ENCODE measurements around the gene FBXO10.
A peak's percentile ranks its signal among the peaks of the same experiment; 100 is the strongest.
"Not testable (repeated sequence)": the region's sequence is repeated elsewhere in the genome, so short reads cannot be mapped to it uniquely, and the experiment has no call there.

FBXO10 gene

DNA sequence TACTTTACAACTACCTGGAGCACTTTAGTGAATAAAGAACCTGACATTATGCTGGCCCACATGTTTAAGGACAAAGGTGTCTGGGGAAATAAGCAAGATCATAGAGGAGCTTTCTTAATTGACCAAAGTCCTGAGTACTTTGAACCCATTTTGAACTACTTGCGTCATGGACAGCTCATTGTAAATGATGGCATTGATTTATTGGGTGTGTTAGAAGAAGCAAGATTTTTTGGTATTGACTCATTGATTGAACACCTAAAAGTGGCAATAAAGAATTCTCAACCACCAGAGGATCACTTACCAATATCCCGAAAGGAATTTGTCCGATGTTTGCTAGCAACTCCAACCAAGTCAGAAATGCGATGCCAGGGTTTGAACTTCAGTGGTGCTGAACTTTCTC lies 98.7 kb downstream of the FBXO10 start:
- not testable (repeated sequence) for DNase-seq

DNA sequence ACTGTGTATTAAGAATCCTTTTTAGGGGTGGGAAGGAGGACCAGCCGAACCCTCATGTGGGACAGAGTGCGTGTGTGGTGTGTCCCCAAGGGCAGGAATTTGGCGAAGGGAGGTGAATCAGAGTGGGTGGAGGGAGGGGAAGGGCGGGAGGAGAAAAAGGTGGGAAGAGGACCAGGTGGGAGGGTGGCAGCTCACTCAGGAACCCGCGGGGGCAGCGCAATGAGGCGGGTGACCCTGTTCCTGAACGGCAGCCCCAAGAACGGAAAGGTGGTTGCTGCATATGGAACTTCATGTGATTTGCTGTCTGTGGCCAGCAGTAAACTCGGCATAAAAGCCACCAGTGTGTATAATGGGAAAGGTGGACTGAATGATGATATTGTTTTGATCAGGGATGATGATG lies 99.2 kb downstream of the FBXO10 start:
- no peak for DNase-seq

DNA sequence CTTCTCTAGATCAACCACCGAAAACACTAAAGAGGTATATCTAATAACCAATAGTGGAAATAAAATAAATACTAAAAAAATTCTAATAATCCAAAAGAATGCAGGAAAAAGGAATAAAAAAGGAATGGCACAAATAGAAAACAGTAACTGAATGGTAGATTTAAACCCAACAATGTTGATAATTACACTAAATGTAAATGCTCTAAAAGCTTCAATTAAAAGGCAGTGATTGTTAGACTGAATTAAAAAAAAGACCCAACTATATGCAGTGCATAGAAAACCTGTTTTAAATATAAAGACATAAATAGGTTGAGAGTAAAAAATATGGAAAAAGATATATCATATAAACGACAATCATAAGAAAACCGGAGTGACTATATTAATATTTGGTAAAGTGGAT lies 101.7 kb downstream of the FBXO10 start:
- no peak for DNase-seq

DNA sequence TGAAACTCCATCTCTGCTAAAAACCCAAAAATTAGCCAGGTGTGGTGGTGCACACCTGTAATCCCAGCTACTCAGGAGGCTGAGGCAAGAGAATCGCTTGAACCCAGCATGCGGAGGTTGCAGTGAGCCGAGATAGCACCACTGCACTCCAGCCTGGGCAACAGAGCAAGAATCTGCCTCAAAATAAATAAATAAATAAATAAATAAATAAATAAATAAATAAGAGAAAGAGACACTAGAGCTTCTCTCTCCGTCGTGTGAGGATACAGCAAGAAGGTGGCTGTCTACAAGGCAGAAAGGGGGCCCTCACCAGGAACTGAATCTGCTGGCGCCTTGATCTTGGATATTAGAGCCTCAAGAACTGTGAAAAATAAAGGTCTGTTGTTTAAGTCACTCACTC lies 102.2 kb downstream of the FBXO10 start:
- not testable (repeated sequence) for DNase-seq

DNA sequence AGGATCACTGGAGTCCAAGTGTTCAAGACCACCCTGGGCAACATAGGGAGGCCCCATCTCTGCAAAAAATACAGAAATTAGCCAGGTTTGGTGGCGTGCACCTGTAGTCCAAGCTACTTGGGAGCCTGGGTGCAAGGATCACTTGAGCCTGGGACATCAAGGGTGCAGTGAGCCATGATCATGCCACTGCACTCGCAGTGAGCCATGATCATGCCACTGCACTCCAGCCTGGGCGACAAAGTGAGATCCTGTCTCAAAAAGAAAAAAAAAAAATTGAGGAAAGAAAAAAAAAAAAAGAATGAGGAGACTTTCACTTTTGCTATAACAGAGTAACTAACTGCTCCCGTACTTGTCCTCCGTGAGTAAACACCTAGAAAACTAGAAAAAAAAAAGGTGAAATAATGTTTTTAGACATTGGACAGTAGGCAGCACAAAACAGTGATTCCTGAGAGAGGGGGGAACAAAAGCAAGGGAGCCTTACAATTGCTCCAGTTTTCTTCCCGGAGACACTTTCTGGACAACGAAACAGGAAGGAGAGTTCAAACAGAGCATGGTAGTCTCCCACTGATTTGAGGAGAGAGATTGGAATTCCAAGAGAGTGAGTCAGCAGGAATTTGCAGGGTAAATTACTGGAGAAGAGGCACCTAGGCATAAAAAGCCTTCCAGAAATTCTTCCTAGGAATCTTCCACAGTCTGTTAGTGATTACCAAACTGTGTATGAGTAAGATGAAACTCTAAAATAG lies 104.1 kb downstream of the FBXO10 start:
- DNase-seq: no peak

DNA sequence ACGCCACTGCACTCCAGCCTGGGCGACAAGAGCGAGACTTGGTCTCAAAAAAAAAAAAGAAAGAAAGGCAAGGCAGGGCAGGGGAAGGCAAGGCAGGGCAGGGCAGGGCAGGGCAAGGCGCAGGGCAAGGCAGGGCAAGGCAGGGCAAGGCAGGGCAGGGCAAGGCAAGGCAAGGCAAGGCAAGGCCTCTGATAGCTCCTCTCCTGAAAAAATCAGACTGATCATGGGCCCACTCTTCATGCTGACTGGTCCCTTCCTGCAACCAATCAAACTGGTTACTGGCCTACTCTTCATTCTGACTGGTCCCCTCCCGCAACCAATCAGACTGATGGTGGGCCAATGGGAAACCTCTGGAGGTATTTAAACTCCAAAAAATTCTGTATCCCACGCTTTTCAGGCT lies 107.6 kb downstream of the FBXO10 start:
- DNase-seq: no peak

DNA sequence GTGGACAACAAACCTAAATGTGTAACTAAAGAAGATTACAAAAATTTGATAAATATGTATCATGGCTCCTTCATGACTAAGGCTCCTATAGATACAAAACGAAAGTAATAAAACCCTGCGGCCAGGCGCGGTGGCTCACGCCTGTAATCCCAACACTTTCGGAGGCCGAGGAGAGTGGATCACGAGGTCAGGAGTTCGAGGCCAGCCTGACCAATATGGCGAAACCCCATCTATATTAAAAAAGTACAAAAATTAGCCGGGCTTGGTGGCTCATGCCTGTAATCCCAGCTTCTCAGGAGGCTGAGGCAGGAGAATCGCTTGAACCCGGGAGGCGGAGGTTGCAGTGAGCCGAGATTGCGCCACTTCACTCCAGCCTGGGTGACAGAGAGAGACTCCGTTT lies 108.7 kb downstream of the FBXO10 start:
- not testable (repeated sequence) for DNase-seq

DNA sequence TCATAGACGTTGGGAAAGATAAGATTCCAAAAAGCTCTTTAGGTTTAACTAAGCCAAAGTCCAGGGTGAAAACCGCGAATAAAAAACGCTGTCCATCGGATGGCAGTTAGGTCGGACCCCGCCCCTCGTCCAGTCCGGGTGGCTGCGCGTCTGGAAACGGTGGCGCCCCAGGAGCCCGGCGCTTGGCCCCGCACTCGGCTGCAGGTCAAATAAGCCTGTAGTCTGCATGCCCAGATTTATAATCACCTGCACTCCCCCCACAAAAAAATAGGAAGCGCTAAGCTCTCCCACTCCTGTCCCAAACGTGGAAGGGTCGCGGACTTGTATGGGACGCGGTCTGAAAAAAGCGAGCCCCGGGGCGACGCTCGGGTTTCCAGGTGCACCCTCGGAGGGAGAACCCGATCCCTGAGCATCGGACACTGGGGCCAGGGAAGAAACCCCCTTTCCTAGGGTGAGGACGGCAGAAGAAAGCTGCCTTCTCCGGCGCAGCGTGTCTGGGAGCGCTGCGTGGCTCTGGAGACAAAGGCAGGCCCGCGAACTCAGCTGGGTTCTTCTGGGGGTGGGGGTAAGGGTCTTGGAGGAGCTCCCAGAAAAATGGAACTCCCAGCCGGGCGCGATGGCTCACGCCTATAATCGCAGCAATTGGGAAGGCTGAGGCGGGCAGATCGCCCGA lies 110.0 kb downstream of the FBXO10 start:
- no peak for DNase-seq

- peak; percentile 99 for DNase-seq
Observed at GRCh38 chr9:37465249-37466036, 110.7 kb downstream of the FBXO10 start, which contains the start of gene ZBTB5. ZBTB5 (minus strand) TSS chr9:37465450; CDS start chr9:37442551, 22,899 bp downstream.

- peak; percentile 86 for DNase-seq
Observed at GRCh38 chr9:37464426-37465248, 111.5 kb downstream of the FBXO10 start.

DNA sequence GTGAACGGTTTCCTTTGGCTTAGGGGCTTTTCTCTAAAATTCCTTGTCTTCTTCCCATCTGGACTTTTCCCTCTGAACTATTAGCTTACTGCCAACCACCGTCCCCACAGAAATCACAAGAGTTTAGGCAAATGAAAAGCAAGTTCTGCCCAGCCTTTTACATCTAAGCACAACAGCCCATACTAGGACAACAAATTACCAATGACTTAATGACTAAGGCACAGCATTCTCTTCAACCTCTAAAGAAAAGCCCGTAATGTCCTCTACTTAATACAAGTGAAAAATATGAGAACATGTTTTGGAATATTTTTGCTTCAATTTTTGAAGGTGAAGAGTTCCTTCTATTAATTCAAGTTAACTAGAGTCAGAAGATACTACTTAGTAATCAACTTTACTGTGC lies 112.2 kb downstream of the FBXO10 start:
- no peak for DNase-seq

Measured in effector CD4-positive, alpha-beta T cell (primary cell).